Right lobe of liver (tissue), 6 donors: Measurements from ENCODE around the gene BCL2. TPM values are rescaled to one million over a fixed set of nuclear protein-coding genes. Genes with fewer than 3 reads are reported as not detected.

ENCODE experiments used
- ATAC-seq, 4 donors: fragments of 200-7000 bp; cut with Tn5 transposase; one replicate each; pipeline ENCODE4 v1.9.1; 2020; ENCODE audit warnings: mild to moderate bottlenecking in 4 of 4, moderate library complexity in 4 of 4
- DNase-seq, 3 donors: peaks; one replicate each; pipeline ENCODE4 v3.0.0-alpha.2; 2020
- H3K27ac ChIP-seq, 3 donors: fragments of 200-600 bp; one replicate each; pipeline ENCODE4 v1.8.0; 2022
- H3K27me3 ChIP-seq, 2 donors: fragments of 200-600 bp; one replicate each; pipeline ENCODE4 v1.8.0; 2022
- H3K36me3 ChIP-seq, 4 donors: fragments of 200-600 bp; sonication (generic) in 1 of 4; one replicate each; pipeline versions ENCODE4 v1.5.1 to v1.8.0; 2017 to 2022; ENCODE audit warnings: control low read depth in 1 of 4
- H3K4me1 ChIP-seq, 4 donors: fragments of 200-600 bp; sonication (generic) in 1 of 4; one replicate each; pipeline versions ENCODE4 v1.5.1 to v1.8.0; 2017 to 2022; ENCODE audit warnings: control low read depth in 1 of 4
- H3K4me3 ChIP-seq, 3 donors: fragments of 200-600 bp; one replicate each; pipeline ENCODE4 v1.8.0; 2022
- H3K9me3 ChIP-seq, 4 donors: fragments of 200-600 bp; sonication (generic) in 1 of 4; one replicate each; pipeline versions ENCODE4 v1.5.1 to v1.8.0; 2017 to 2022; ENCODE audit warnings: control low read depth in 1 of 4
- CTCF ChIP-seq, 4 donors: fragments of 200-600 bp in 3 of 4; fragments of 450-650 bp in 1 of 4; IDR thresholded peaks; one replicate each; pipeline versions ENCODE4 v1.5.1 to v1.8.0; 2016 to 2022; ENCODE audit warnings: antibody characterized with exemption in 4 of 4, mild to moderate bottlenecking in 2 of 4
- POLR2A ChIP-seq: fragments of 450-650 bp; IDR thresholded peaks from one replicate; pipeline ENCODE4 v1.6.1; 2017; ENCODE audit warnings: antibody characterized with exemption, mild to moderate bottlenecking
- WGBS: methylation state at CpG from one replicate; pipeline ENCODE4 v1.1.6; 2018; ENCODE audit warnings: low coverage, low lambda C conversion rate; ENCODE audit not compliant: insufficient coverage; ENCODE audit errors: missing lambda C conversion rate; 5-methylcytosine and 5-hydroxymethylcytosine counted together
- intact Hi-C, 2 donors: fragments of 100-400 bp; cut with DNase I; formaldehyde crosslinking; loops; one replicate each; pipeline versions ENCODE4 v1.11.2 to v1.14.1; 2022
- total RNA-seq, 6 experiments: library from RNA; depleted of rRNA in 2 of 6; stranded (reverse); fragments of >200 nt in 2 of 6; fragmentation: NEBNext Ultra II Directional in 3 of 6; extraction: Animal tissue kit (Norgen Biotek cat#: 25700) in 3 of 6; gene quantifications; one replicate each; pipeline versions ENCODE4 v1.1.0 to v1.2.4, GENCODE V29; 2016 to 2023
- donor health status: DM: no; HTN: yes; CAD: no.
- donor health status: DM: no; HTN: no; CAD: no.
- donor health status: DM: no; HTN: no; CAD: no.
- donor health status: DM: no; HTN: yes; CAD: no.
- donor health status: DM: no; HTN: yes; CAD: no.

BCL2 gene
- total RNA-seq, 6 experiments from 2014 or later: 0.73 to 4.7 (median 2.7) TPM

GRCh38 chr18:63306819-63307550 is 12.6 kb downstream of the BCL2 start:
- intact Hi-C loops: no loop called here
- TF ChIP-seq POLR2A (no peak), CTCF (IDR thresholded peaks at IDR 0.05) (no peak)
- 75% methylated on average over 7 of the region's 7 CpGs for WGBS
- H3K36me3 ChIP-seq: no peaks in the 10 kb centered on the region
- ATAC-seq (no peak), DNase-seq (no peak)
- H3K27ac ChIP-seq: no peak overlapping the region
- H3K27me3 ChIP-seq: no peaks in the 10 kb centered on the region
- no peaks in the 10 kb centered on the region for H3K4me1 ChIP-seq
- H3K9me3 ChIP-seq: no peaks in the 10 kb centered on the region
- H3K4me3 ChIP-seq: no peak overlapping the region

DNA sequence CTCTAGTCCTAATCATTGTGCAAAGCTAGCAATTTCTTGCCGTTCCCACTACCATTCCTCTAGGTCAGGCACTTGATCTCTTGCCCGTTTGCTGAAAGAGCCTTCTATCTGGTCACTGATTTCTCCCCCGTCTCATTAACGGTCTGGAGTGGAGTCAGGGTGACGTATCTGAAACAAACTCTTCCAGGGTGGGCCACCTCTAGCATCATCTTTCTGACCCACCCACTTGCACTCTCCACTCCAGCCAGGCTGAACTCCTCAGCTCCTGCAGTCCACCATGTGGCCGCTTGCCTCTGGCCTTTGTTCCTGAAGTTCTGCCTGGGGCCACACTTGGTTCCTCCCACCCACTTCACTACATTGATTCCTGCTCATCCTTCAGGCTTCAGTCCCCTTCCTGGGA is 13.3 kb downstream of the BCL2 start:
- DNase-seq (no peak), ATAC-seq (no peak)
- intact Hi-C loops: no loop called here
- Histone ChIP-seq H3K27me3 (no peaks in the 10 kb centered on the region), H3K27ac (no peak overlapping the region), H3K9me3 (no peaks in the 10 kb centered on the region), H3K4me1 (no peaks in the 10 kb centered on the region), H3K36me3 (no peaks in the 10 kb centered on the region), H3K4me3 (no peak overlapping the region)
- TF ChIP-seq POLR2A (no peak), CTCF (IDR thresholded peaks at IDR 0.05) (no peak)
- WGBS: 78% methylated on average over 6 of the region's 6 CpGs

- Histone ChIP-seq H3K4me1 (peaks cover 0 to 4% (median 0%) of the 10 kb centered on the region in 4 donors), H3K4me3 (no peak overlapping the region), H3K27me3 (no peaks in the 10 kb centered on the region), H3K27ac (no peak overlapping the region), H3K36me3 (no peaks in the 10 kb centered on the region), H3K9me3 (no peaks in the 10 kb centered on the region)
- WGBS: 55% methylated on average over 3 of the region's 3 CpGs
- ATAC-seq (no peak), DNase-seq (no peak)
- intact Hi-C loops: no loop called here
- TF ChIP-seq CTCF (IDR thresholded peaks at IDR 0.05): no peak
Observed at GRCh38 chr18:63303547-63303946, 16.0 kb downstream of the BCL2 start.

DNA sequence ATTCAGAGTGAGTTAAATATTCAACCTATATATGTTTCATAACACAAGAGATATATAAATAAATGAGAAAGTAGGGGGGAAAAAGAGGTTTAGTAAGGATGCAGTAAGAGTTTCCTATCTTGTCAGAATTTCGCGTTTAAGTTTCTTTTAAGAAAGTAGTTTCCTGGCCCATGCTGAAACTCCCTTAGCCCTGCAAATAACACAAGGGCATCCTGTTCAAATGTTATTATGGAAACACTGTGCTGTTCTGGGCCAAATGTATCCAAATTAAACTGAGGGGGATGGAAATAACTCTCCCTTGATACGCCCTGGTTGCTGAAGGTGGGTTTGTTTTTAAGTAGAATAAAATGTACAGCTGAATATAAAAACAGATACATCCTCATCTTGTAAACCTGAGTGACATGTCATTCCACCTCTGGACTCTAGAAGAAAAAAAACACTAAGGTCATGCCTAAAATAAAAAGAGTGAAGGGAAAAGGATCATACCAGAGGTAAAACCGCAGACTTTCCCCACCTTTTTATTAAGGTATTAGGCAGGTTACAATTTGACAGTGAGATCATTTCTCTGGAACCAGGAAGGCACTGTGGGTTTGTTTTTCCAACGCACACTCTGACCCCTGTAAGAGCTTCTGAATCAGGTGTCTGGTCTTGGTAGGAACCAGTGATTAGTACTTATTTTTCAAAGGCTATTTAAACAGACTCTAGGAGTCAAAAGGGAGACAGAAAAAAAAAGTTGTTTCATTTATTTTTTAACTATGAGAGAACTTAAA is 16.7 kb downstream of the BCL2 start:
- no peak overlapping the region for H3K4me3 ChIP-seq
- DNase-seq (no peak), ATAC-seq (no peak)
- no peaks in the 10 kb centered on the region for H3K36me3 ChIP-seq
- intact Hi-C loops: no loop called here
- H3K27me3 ChIP-seq: no peaks in the 10 kb centered on the region
- H3K4me1 ChIP-seq: peaks cover 0 to 10% (median 0%) of the 10 kb centered on the region in 4 donors
- no peak for TF ChIP-seq CTCF (IDR thresholded peaks at IDR 0.05)
- TF ChIP-seq POLR2A: no peak
- H3K9me3 ChIP-seq: no peaks in the 10 kb centered on the region
- peak overlapping the region in 1 of 3 donors; percentile 8 for H3K27ac ChIP-seq
- 46% methylated on average over 5 of the region's 5 CpGs for WGBS
